ENCODE data around the gene CDK9. TPM values are rescaled to one million over a fixed set of nuclear protein-coding genes. Genes with fewer than 3 reads are reported as not detected.

Gene CDK9
- total and polyA plus RNA-seq, 10 of the 15 experiments (the other 5 are each of a cell fraction or from before 2014, with no cell fraction given), result 7.3 to 92.6 (median 51.6) TPM

GRCh38 chr9:127802576-127803443 is 17.0 kb downstream of the CDK9 start, which contains the start of gene FPGS (continued):
- TF ChIP-seq BCLAF1 (IDR thresholded peaks at IDR 0.05) (no peak), ZBTB40 (IDR thresholded peaks at IDR 0.05; ENCODE audit: borderline replicate concordance) (peak; percentile 55; the same call in 1 of the 2 replicates), NFYA (IDR thresholded peaks at IDR 0.05; ENCODE audit: borderline replicate concordance, low read depth, low read length) (no peak), PRDM15 (CRISPR knock-in tag; IDR thresholded peaks at IDR 0.05) (no peak), SMARCA5 (IDR thresholded peaks at IDR 0.05) (peak; percentile 37; the same call in 1 of the 2 replicates), NRF1 (conservative IDR thresholded peaks at IDR 0.05; ENCODE audit: low read depth, low read length) (no peak), NFIC (IDR thresholded peaks at IDR 0.05; ENCODE audit: low read depth, low read length) (no peak), CREM (IDR thresholded peaks at IDR 0.05; ENCODE audit: low read depth) (no peak), TCF7 (IDR thresholded peaks at IDR 0.05; ENCODE audit: borderline replicate concordance) (no peak), ZNF622 (IDR thresholded peaks at IDR 0.05) (no peak), STAT1 (conservative IDR thresholded peaks at IDR 0.05) (no peak), BCL3 (IDR thresholded peaks at IDR 0.05; ENCODE audit: borderline replicate concordance, insufficient read depth, low read depth, low read length, poor library complexity, severe bottlenecking) (no peak), BHLHE40 (IDR thresholded peaks at IDR 0.05; ENCODE audit: borderline replicate concordance in 1 of 2, low read depth in 2 of 2, low read length in 1 of 2) (peak in 1 of 2 experiments; percentile 73; a peak in 2 of 4 replicates), POLR2A (IDR thresholded peaks at IDR 0.05; ENCODE audit: low read depth, low read length) (peak; percentile 93), RELA (IDR thresholded peaks at IDR 0.05; ENCODE audit: borderline replicate concordance, partially characterized antibody) (peak; percentile 21), MYC (IDR thresholded peaks at IDR 0.05; ENCODE audit: insufficient read depth, insufficient read length, insufficient replicate concordance, low read length, severe bottlenecking) (peak; percentile 98)
